HG02588 (cell line): ENCODE data around the gene NCOA7.
"Not testable (repeated sequence)": the region's sequence is repeated elsewhere in the genome, so short reads cannot be mapped to it uniquely, and the experiment has no call there.

Experiments used
- ATAC-seq: cut with Tn5 transposase; IDR thresholded peaks from one replicate; pipeline ENCODE4 v1.9.1; 2021; ENCODE audit warnings: mild to moderate bottlenecking, moderate library complexity; ENCODE audit not compliant: unreplicated experiment

Gene NCOA7

GRCh38 chr6:125963817-125964216 is 173.1 kb downstream of the NCOA7 start:
- no peak for ATAC-seq

- ATAC-seq: no peak
These were observed 175.8 kb downstream of the NCOA7 start for GRCh38 chr6:125966569-125966968.

- no peak for ATAC-seq
These were observed 177.7 kb downstream of the NCOA7 start for GRCh38 chr6:125968493-125968892.

GRCh38 chr6:125970760-125971159 is 180.0 kb downstream of the NCOA7 start:
- ATAC-seq: no peak

- ATAC-seq: not testable (repeated sequence)
These were observed 181.7 kb downstream of the NCOA7 start for GRCh38 chr6:125972478-125972877.

- no peak for ATAC-seq
These were observed 183.6 kb downstream of the NCOA7 start for GRCh38 chr6:125974214-125974866.

- no peak for ATAC-seq
These were observed 188.3 kb downstream of the NCOA7 start for GRCh38 chr6:125979101-125979500.
